HG03342 (cell line): ENCODE results near the gene CFB.
"Not testable (repeated sequence)": the region's sequence is repeated elsewhere in the genome, so short reads cannot be mapped to it uniquely, and the experiment has no call there.

Experiments
- ATAC-seq: cut with Tn5 transposase; IDR thresholded peaks from one replicate; pipeline ENCODE4 v1.9.1; 2021; ENCODE audit warnings: mild to moderate bottlenecking, moderate library complexity; ENCODE audit not compliant: unreplicated experiment

CFB gene

GRCh38 chr6:31970604-31971271 lies 24.8 kb downstream of the CFB start:
- no peak for ATAC-seq

GRCh38 chr6:31971279-31971992 lies 25.5 kb downstream of the CFB start:
- ATAC-seq = no peak

- peak; percentile 85 for ATAC-seq
Observed at GRCh38 chr6:31971993-31972708, 26.3 kb downstream of the CFB start, which contains the start of gene DXO. TSS of gene DXO (minus strand) at chr6:31972138. CDS start at chr6:31971675, 463 bp downstream.

GRCh38 chr6:31972709-31973350 lies 26.9 kb downstream of the CFB start:
- ATAC-seq = no peak

GRCh38 chr6:31976065-31976464 lies 30.2 kb downstream of the CFB start:
- not testable (repeated sequence) for ATAC-seq

GRCh38 chr6:31977816-31978431 lies 32.0 kb downstream of the CFB start:
- ATAC-seq = no peak

- no peak for ATAC-seq
Observed at GRCh38 chr6:31978831-31979230, 32.9 kb downstream of the CFB start.

GRCh38 chr6:31979238-31979898 lies 33.5 kb downstream of the CFB start:
- no peak for ATAC-seq

- not testable (repeated sequence) for ATAC-seq
Observed at GRCh38 chr6:31980195-31980876, 34.4 kb downstream of the CFB start.

GRCh38 chr6:31980998-31981397 lies 35.1 kb downstream of the CFB start:
- not testable (repeated sequence) for ATAC-seq

- ATAC-seq = not testable (repeated sequence)
Observed at GRCh38 chr6:31981744-31982143, 35.8 kb downstream of the CFB start, which contains the start of gene C4A. TSS of gene C4A (plus strand) at chr6:31982057. CDS start at chr6:31982108, 51 bp downstream.

- ATAC-seq = not testable (repeated sequence)
Observed at GRCh38 chr6:31989363-31989762, 43.5 kb downstream of the CFB start.

- ATAC-seq = not testable (repeated sequence)
Observed at GRCh38 chr6:31994421-31994820, 48.5 kb downstream of the CFB start.

GRCh38 chr6:31996385-31996784 lies 50.5 kb downstream of the CFB start:
- ATAC-seq = not testable (repeated sequence)
